ENCODE data around the gene C9. TPM values are rescaled to one million over a fixed set of nuclear protein-coding genes. Genes with fewer than 3 reads are reported as not detected.
A peak's percentile ranks its signal among the peaks of the same experiment; 100 is the strongest.

Gene C9
- total RNA-seq, 4 donors from 2014 or later, result not detected

DNA sequence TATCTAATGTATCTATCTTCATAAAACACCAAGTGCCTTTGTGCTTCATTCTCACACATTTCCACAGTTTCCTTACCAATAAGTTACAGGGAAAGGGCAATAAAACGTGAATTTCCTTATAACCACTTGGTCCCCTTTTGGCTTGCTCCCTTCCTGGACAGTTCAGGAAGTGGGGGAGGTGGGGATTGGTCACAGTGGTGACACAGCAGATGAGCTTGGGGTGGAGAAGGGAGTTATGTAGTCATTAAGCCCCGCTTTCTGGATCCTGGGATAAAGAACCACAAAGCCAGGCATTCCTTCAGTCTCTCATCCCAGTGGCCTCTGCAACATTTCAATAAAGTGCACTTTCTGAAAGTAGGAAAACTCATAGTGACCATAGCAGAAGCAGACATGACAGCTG, 97.9 kb downstream of the C9 start:
- TF ChIP-seq POLR2A (IDR thresholded peaks at IDR 0.05), result no peak
- TF ChIP-seq, protein P1, sequence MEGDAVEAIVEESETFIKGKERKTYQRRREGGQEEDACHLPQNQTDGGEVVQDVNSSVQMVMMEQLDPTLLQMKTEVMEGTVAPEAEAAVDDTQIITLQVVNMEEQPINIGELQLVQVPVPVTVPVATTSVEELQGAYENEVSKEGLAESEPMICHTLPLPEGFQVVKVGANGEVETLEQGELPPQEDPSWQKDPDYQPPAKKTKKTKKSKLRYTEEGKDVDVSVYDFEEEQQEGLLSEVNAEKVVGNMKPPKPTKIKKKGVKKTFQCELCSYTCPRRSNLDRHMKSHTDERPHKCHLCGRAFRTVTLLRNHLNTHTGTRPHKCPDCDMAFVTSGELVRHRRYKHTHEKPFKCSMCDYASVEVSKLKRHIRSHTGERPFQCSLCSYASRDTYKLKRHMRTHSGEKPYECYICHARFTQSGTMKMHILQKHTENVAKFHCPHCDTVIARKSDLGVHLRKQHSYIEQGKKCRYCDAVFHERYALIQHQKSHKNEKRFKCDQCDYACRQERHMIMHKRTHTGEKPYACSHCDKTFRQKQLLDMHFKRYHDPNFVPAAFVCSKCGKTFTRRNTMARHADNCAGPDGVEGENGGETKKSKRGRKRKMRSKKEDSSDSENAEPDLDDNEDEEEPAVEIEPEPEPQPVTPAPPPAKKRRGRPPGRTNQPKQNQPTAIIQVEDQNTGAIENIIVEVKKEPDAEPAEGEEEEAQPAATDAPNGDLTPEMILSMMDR (IDR thresholded peaks at IDR 0.05), result no peak
- H3K27ac ChIP-seq, result no peak overlapping the region
- 0 to 24% methylated on average over 2 of the region's 2 CpGs for WGBS, 2 donors

GRCh38 chr5:39264528-39264927, 99.8 kb downstream of the C9 start:
- WGBS, 2 donors, result 73% methylated on average over 1 of the region's 1 CpG; no CpG with 5 or more reads in 1 of the 2 donors
- intact Hi-C loops (cut with DNase I), result no loop called here
- no peak for TF ChIP-seq POLR2A (IDR thresholded peaks at IDR 0.05)
- TF ChIP-seq, protein P1 (IDR thresholded peaks at IDR 0.05), result no peak
- H3K27ac ChIP-seq, result no peak overlapping the region
- H3K27me3 ChIP-seq, result no peaks in the 10 kb centered on the region
- no peaks in the 10 kb centered on the region for H3K36me3 ChIP-seq
- H3K9me3 ChIP-seq, result no peaks in the 10 kb centered on the region
- H3K4me3 ChIP-seq, result no peak overlapping the region
- DNase-seq, result no peak
- H3K4me1 ChIP-seq, result no peaks in the 10 kb centered on the region

More for the DNA sequence above, 97.9 kb downstream of the C9 start:
- Histone ChIP-seq H3K27me3 (no peaks in the 10 kb centered on the region), H3K36me3 (no peaks in the 10 kb centered on the region), H3K4me3 (no peak overlapping the region), H3K9me3 (no peaks in the 10 kb centered on the region), H3K4me1 (no peaks in the 10 kb centered on the region)
- DNase-seq, result no peak
- intact Hi-C loops (cut with DNase I), result no loop called here

- intact Hi-C loops (cut with DNase I), result no loop called here
- TF ChIP-seq, protein P1 (IDR thresholded peaks at IDR 0.05), result no peak
- no peak for TF ChIP-seq POLR2A (IDR thresholded peaks at IDR 0.05)
- 75 to 80% methylated on average over 2 of the region's 2 CpGs for WGBS, 2 donors
Measured at GRCh38 chr5:39262981-39263380, 101.3 kb downstream of the C9 start.

GRCh38 chr5:39260095-39260494, 104.2 kb downstream of the C9 start:
- Histone ChIP-seq H3K4me3 (no peak overlapping the region), H3K9me3 (no peaks in the 10 kb centered on the region), H3K27me3 (no peaks in the 10 kb centered on the region), H3K27ac (no peak overlapping the region), H3K4me1 (peaks cover 0 to 36% (median 2%) of the 10 kb centered on the region in 3 donors), H3K36me3 (no peaks in the 10 kb centered on the region)
- intact Hi-C loops (cut with DNase I), result no loop called here
- no peak for TF ChIP-seq POLR2A (IDR thresholded peaks at IDR 0.05)
- TF ChIP-seq, protein P1 (IDR thresholded peaks at IDR 0.05), result no peak
- DNase-seq, result no peak

More at GRCh38 chr5:39262981-39263380, 101.3 kb downstream of the C9 start:
- H3K4me1 ChIP-seq, result peaks cover 0 to 7% (median 0%) of the 10 kb centered on the region in 3 donors
- no peak for DNase-seq
- no peaks in the 10 kb centered on the region for H3K9me3 ChIP-seq
- no peaks in the 10 kb centered on the region for H3K36me3 ChIP-seq
- H3K4me3 ChIP-seq, result no peak overlapping the region
- no peak overlapping the region for H3K27ac ChIP-seq
- no peaks in the 10 kb centered on the region for H3K27me3 ChIP-seq

DNA sequence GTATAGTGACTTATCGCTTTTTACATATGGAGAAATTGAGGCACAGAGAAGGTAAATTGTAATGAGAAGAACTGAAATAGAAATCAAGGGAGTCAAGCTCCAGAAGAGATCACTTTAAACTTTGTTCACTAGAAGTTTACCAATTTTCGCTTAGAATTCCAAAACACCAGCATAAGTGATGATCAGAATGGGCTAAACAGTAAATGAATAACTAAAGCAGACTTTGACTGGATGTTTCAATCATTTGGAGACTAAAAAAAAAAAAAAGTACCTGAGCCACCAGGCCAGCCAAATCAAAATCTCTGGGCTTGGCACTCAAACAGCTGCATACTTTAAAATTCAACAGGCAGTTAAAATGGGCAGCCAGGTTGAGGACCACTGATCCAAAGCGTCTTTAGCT, 106.7 kb downstream of the C9 start:
- Histone ChIP-seq H3K27me3 (no peaks in the 10 kb centered on the region), H3K4me1 (peaks cover 0 to 45% (median 4%) of the 10 kb centered on the region in 3 donors), H3K27ac (peak overlapping the region in 3 of 4 donors; percentile 7 to 56 (median 39)), H3K36me3 (no peaks in the 10 kb centered on the region), H3K4me3 (no peak overlapping the region), H3K9me3 (no peaks in the 10 kb centered on the region)
- DNase-seq, result no peak
- intact Hi-C loops (cut with DNase I), result no loop called here
- WGBS, 2 donors, result 72 to 81% methylated on average over 3 of the region's 3 CpGs
- TF ChIP-seq, protein P1 (IDR thresholded peaks at IDR 0.05), result no peak
- no peak for TF ChIP-seq POLR2A (IDR thresholded peaks at IDR 0.05)
